ENCODE results near the gene ARHGAP6. TPM values are rescaled to one million over a fixed set of nuclear protein-coding genes. Genes with fewer than 3 reads are reported as not detected.

ARHGAP6 gene
- total and polyA plus RNA-seq, 7 donors, result 1.8 to 20.6 (median 6.4) TPM

GRCh38 chrX:11109968-11110367 is 555.8 kb downstream of the ARHGAP6 start:
- WGBS, 3 donors, result 93 to 97% (median 94%) methylated on average over 2 of the region's 2 CpGs
- Histone ChIP-seq H3K27me3 (ENCODE audit: insufficient read depth in 3 of 3, low read length in 2 of 3) (peaks cover 0 to 5% (median 0%) of the 10 kb centered on the region in 3 donors), H3K36me3 (ENCODE audit: insufficient read depth in 1 of 2, low read depth in 1 of 2) (peaks cover 3 to 17% of the 10 kb centered on the region in 2 donors), H3K27ac (no peak overlapping the region), H3K4me1 (no peaks in the 10 kb centered on the region), H3K4me3 (no peak overlapping the region), H3K9me3 (no peaks in the 10 kb centered on the region)
- intact Hi-C loops (cut with DNase I), result no loop called here
- TF ChIP-seq, protein P1, sequence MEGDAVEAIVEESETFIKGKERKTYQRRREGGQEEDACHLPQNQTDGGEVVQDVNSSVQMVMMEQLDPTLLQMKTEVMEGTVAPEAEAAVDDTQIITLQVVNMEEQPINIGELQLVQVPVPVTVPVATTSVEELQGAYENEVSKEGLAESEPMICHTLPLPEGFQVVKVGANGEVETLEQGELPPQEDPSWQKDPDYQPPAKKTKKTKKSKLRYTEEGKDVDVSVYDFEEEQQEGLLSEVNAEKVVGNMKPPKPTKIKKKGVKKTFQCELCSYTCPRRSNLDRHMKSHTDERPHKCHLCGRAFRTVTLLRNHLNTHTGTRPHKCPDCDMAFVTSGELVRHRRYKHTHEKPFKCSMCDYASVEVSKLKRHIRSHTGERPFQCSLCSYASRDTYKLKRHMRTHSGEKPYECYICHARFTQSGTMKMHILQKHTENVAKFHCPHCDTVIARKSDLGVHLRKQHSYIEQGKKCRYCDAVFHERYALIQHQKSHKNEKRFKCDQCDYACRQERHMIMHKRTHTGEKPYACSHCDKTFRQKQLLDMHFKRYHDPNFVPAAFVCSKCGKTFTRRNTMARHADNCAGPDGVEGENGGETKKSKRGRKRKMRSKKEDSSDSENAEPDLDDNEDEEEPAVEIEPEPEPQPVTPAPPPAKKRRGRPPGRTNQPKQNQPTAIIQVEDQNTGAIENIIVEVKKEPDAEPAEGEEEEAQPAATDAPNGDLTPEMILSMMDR (IDR thresholded peaks at IDR 0.05), result no peak
- ATAC-seq (no peak), DNase-seq (no peak)

DNA sequence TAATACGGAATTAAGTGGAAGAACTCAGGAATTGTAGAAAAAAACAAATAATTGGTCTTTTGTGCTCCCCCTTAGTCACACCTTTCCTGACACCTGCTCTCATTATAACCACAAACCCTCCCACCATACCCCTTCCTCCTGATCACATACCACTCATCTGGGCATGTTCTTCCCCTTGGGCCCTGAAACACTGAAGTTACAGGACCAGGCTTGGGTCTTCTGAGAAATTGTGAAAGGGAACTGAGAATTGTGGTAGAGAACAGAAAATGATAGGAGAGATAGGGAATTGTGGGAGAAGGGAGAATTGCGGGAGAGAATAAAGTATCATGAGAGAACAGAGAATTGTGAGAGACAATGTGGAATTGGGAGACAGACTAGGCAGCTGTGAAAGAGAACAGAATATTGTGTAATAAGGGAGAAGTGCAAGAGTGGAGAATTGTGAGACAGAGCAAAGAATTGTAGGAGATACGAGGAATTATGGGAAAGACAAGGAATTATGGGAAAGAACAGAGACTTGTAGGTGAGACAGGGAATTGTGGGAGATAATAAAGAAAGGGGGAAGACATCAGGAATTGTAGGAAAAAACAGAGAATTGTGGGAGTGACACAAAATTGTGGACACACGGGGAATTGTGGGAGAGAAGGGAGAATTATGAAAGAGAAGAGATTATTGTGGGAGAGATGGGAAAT is 557.3 kb downstream of the ARHGAP6 start:
- WGBS, 3 donors, result 79 to 91% (median 86%) methylated on average over 4 of the region's 4 CpGs

GRCh38 chrX:11105080-11105479 is 560.6 kb downstream of the ARHGAP6 start:
- TF ChIP-seq, protein P1 (IDR thresholded peaks at IDR 0.05), result no peak
- Histone ChIP-seq H3K4me3 (no peak overlapping the region), H3K36me3 (ENCODE audit: insufficient read depth in 1 of 2, low read depth in 1 of 2) (no peaks in the 10 kb centered on the region), H3K27me3 (ENCODE audit: insufficient read depth in 3 of 3, low read length in 2 of 3) (peaks cover 0 to 5% (median 0%) of the 10 kb centered on the region in 3 donors), H3K27ac (no peak overlapping the region), H3K4me1 (no peaks in the 10 kb centered on the region), H3K9me3 (no peaks in the 10 kb centered on the region)
- intact Hi-C loops (cut with DNase I), result no loop called here
- 74 to 92% (median 87%) methylated on average over 4 of the region's 4 CpGs for WGBS, 3 donors
- no peak for ATAC-seq
- DNase-seq, result no peak

More for the DNA sequence above, 557.3 kb downstream of the ARHGAP6 start:
- ATAC-seq, result no peak
- intact Hi-C loops (cut with DNase I), result no loop called here
- TF ChIP-seq, protein P1 (IDR thresholded peaks at IDR 0.05), result no peak
- no peaks in the 10 kb centered on the region for H3K4me1 ChIP-seq
- H3K27me3 ChIP-seq (ENCODE audit: insufficient read depth in 3 of 3, low read length in 2 of 3), result peaks cover 0 to 5% (median 0%) of the 10 kb centered on the region in 3 donors
- no peak for DNase-seq
- peaks cover 0 to 4% of the 10 kb centered on the region in 2 donors for H3K36me3 ChIP-seq (ENCODE audit: insufficient read depth in 1 of 2, low read depth in 1 of 2)
- no peak overlapping the region for H3K4me3 ChIP-seq
- H3K9me3 ChIP-seq, result no peaks in the 10 kb centered on the region
- H3K27ac ChIP-seq, result no peak overlapping the region

GRCh38 chrX:11103751-11104150 is 562.0 kb downstream of the ARHGAP6 start:
- 68 to 92% (median 89%) methylated on average over 2 of the region's 2 CpGs for WGBS, 3 donors
- intact Hi-C loops (cut with DNase I), result no loop called here
- no peaks in the 10 kb centered on the region for H3K36me3 ChIP-seq (ENCODE audit: insufficient read depth in 1 of 2, low read depth in 1 of 2)
- TF ChIP-seq, protein P1 (IDR thresholded peaks at IDR 0.05), result no peak
- ATAC-seq (no peak), DNase-seq (no peak)
- H3K4me1 ChIP-seq, result no peaks in the 10 kb centered on the region
- no peak overlapping the region for H3K27ac ChIP-seq
- H3K9me3 ChIP-seq, result no peaks in the 10 kb centered on the region
- no peak overlapping the region for H3K4me3 ChIP-seq
- H3K27me3 ChIP-seq (ENCODE audit: insufficient read depth in 3 of 3, low read length in 2 of 3), result peaks cover 0 to under 1% (median 0%) of the 10 kb centered on the region in 3 donors

DNA sequence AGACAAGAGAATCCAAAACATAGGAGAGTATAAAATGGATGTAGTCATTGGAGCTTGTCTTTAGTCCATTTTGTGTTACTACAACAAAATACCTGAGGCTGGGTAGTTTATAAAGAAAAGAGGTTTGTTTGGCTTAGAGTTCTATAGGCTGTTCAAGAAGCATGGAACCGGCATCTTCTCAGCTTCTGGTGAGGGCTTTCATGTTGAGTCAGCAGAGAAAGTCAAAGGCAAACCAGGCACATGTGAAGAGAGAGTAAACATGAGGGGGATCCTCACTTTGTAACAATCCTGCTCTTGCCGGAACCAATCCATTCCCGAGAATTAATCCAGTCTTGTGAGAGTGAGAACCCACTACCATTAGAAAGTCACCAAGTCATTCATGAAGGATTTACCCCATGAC is 562.7 kb downstream of the ARHGAP6 start:
- H3K27ac ChIP-seq, result no peak overlapping the region
- no peak overlapping the region for H3K4me3 ChIP-seq
- no peak for DNase-seq
- TF ChIP-seq, protein P1 (IDR thresholded peaks at IDR 0.05), result no peak
- H3K36me3 ChIP-seq (ENCODE audit: insufficient read depth in 1 of 2, low read depth in 1 of 2), result no peaks in the 10 kb centered on the region
- intact Hi-C loops (cut with DNase I), result no loop called here
- no peaks in the 10 kb centered on the region for H3K27me3 ChIP-seq (ENCODE audit: insufficient read depth in 3 of 3, low read length in 2 of 3)
- H3K9me3 ChIP-seq, result no peaks in the 10 kb centered on the region
- 79 to 90% (median 87%) methylated on average over 3 of the region's 3 CpGs for WGBS, 3 donors
- no peak for ATAC-seq
- no peaks in the 10 kb centered on the region for H3K4me1 ChIP-seq
